ENCODE measurements around the gene WDR62.

The WDR62 gene

GRCh38 chr19:36073121-36073876 is 18.6 kb downstream of the WDR62 start:
- in situ Hi-C loops (cut with MboI; ENCODE audit: low sequenced_read_pairs): no loop called here

- in situ Hi-C loops (cut with MboI; ENCODE audit: low sequenced_read_pairs): no loop called here
These were observed 24.8 kb downstream of the WDR62 start for GRCh38 chr19:36079389-36079945.

GRCh38 chr19:36081385-36081784 is 26.7 kb downstream of the WDR62 start:
- in situ Hi-C loops (cut with MboI; ENCODE audit: low sequenced_read_pairs): no loop called here

GRCh38 chr19:36081894-36082293 is 27.2 kb downstream of the WDR62 start:
- in situ Hi-C loops (cut with MboI; ENCODE audit: low sequenced_read_pairs): no loop called here

GRCh38 chr19:36082916-36083315 is 28.2 kb downstream of the WDR62 start:
- in situ Hi-C loops (cut with MboI; ENCODE audit: low sequenced_read_pairs): no loop called here

- in situ Hi-C loops (cut with MboI; ENCODE audit: low sequenced_read_pairs): no loop called here
These were observed 29.7 kb downstream of the WDR62 start for GRCh38 chr19:36084231-36085009.

- in situ Hi-C loops (cut with MboI; ENCODE audit: low sequenced_read_pairs): no loop called here
These were observed 31.6 kb downstream of the WDR62 start for GRCh38 chr19:36086326-36086725.

- in situ Hi-C loops (cut with MboI; ENCODE audit: low sequenced_read_pairs): no loop called here
These were observed 35.1 kb downstream of the WDR62 start for GRCh38 chr19:36089847-36090246.

- in situ Hi-C loops (cut with MboI; ENCODE audit: low sequenced_read_pairs): no loop called here
These were observed 36.4 kb downstream of the WDR62 start for GRCh38 chr19:36090910-36091695.

GRCh38 chr19:36092566-36092965 is 37.9 kb downstream of the WDR62 start:
- in situ Hi-C loops (cut with MboI; ENCODE audit: low sequenced_read_pairs): no loop called here

GRCh38 chr19:36093146-36093662 is 38.5 kb downstream of the WDR62 start:
- in situ Hi-C loops (cut with MboI; ENCODE audit: low sequenced_read_pairs): no loop called here

GRCh38 chr19:36093687-36094086 is 39.0 kb downstream of the WDR62 start:
- in situ Hi-C loops (cut with MboI; ENCODE audit: low sequenced_read_pairs): no loop called here

GRCh38 chr19:36097036-36097435 is 42.3 kb downstream of the WDR62 start:
- in situ Hi-C loops (cut with MboI; ENCODE audit: low sequenced_read_pairs): no loop called here

GRCh38 chr19:36099166-36099785 is 44.6 kb downstream of the WDR62 start:
- in situ Hi-C loops (cut with MboI; ENCODE audit: low sequenced_read_pairs): no loop called here

GRCh38 chr19:36100476-36100875 is 45.8 kb downstream of the WDR62 start:
- in situ Hi-C loops (cut with MboI; ENCODE audit: low sequenced_read_pairs): no loop called here

- in situ Hi-C loops (cut with MboI; ENCODE audit: low sequenced_read_pairs): no loop called here
These were observed 47.0 kb downstream of the WDR62 start for GRCh38 chr19:36101550-36102327.

- in situ Hi-C loops (cut with MboI; ENCODE audit: low sequenced_read_pairs): no loop called here
These were observed 48.4 kb downstream of the WDR62 start for GRCh38 chr19:36103040-36103626.

- in situ Hi-C loops (cut with MboI; ENCODE audit: low sequenced_read_pairs): no loop called here
These were observed 49.3 kb downstream of the WDR62 start for GRCh38 chr19:36103842-36104552.

- in situ Hi-C loops (cut with MboI; ENCODE audit: low sequenced_read_pairs): no loop called here
These were observed 51.7 kb downstream of the WDR62 start for GRCh38 chr19:36106441-36106840.
